Activated naive CD8-positive, alpha-beta T cell treated with anti-CD3 and anti-CD28 coated beads, Interleukin-2, amount 50 U/mL, for 24 hours (primary cell): ENCODE data around the gene PEX10.
A peak's percentile ranks its signal among the peaks of the same experiment; 100 is the strongest.

Source experiments
- ATAC-seq: fragments of 150-1000 bp; cut with Tn5 transposase; one replicate; pipeline ENCODE4 v1.10.0; 2021
- DNase-seq: peaks from one replicate; pipeline ENCODE4 v3.0.0; 2021
- H3K27ac Mint-ChIP-seq: one replicate; pipeline ENCODE4 v1.8.0; 2021; ENCODE audit warnings: mild to moderate bottlenecking, mixed read lengths
- H3K27me3 Mint-ChIP-seq: one replicate; pipeline ENCODE4 v1.8.0; 2021; ENCODE audit warnings: mixed read lengths
- H3K36me3 Mint-ChIP-seq: one replicate; pipeline ENCODE4 v1.8.0; 2021; ENCODE audit warnings: low read depth, mixed read lengths
- H3K4me1 Mint-ChIP-seq: one replicate; pipeline ENCODE4 v1.8.0; 2021; ENCODE audit warnings: mixed read lengths
- H3K4me3 Mint-ChIP-seq: one replicate; pipeline ENCODE4 v1.8.0; 2021; ENCODE audit warnings: mild to moderate bottlenecking, moderate library complexity, mixed read lengths
- H3K9me3 Mint-ChIP-seq: one replicate; pipeline ENCODE4 v1.8.0; 2021; ENCODE audit warnings: mixed read lengths

Gene PEX10

GRCh38 chr1:2376261-2376741 is 36.1 kb downstream of the PEX10 start:
- no peaks in the 10 kb centered on the region for H3K4me1 Mint-ChIP-seq
- H3K27ac Mint-ChIP-seq = no peak overlapping the region
- no peaks in the 10 kb centered on the region for H3K27me3 Mint-ChIP-seq
- no peak overlapping the region for H3K4me3 Mint-ChIP-seq
- H3K9me3 Mint-ChIP-seq = no peaks in the 10 kb centered on the region
- no peak for DNase-seq
- no peak for ATAC-seq
- no peaks in the 10 kb centered on the region for H3K36me3 Mint-ChIP-seq

- DNase-seq (no peak), ATAC-seq (no peak)
- H3K4me3 Mint-ChIP-seq = no peak overlapping the region
- H3K4me1 Mint-ChIP-seq = no peaks in the 10 kb centered on the region
- no peaks in the 10 kb centered on the region for H3K9me3 Mint-ChIP-seq
- no peaks in the 10 kb centered on the region for H3K27me3 Mint-ChIP-seq
- H3K27ac Mint-ChIP-seq = no peak overlapping the region
- H3K36me3 Mint-ChIP-seq = no peaks in the 10 kb centered on the region
These were observed 36.5 kb downstream of the PEX10 start for GRCh38 chr1:2375923-2376260.

- H3K9me3 Mint-ChIP-seq = no peaks in the 10 kb centered on the region
- DNase-seq (no peak), ATAC-seq (no peak)
- no peak overlapping the region for H3K27ac Mint-ChIP-seq
- H3K36me3 Mint-ChIP-seq = no peaks in the 10 kb centered on the region
- no peak overlapping the region for H3K4me3 Mint-ChIP-seq
- H3K4me1 Mint-ChIP-seq = no peaks in the 10 kb centered on the region
- H3K27me3 Mint-ChIP-seq = no peaks in the 10 kb centered on the region
These were observed 37.0 kb downstream of the PEX10 start for GRCh38 chr1:2375246-2375922.

GRCh38 chr1:2374252-2375155 is 37.9 kb downstream of the PEX10 start:
- Mint-ChIP-seq H3K36me3 (no peaks in the 10 kb centered on the region), H3K27ac (no peak overlapping the region), H3K9me3 (no peaks in the 10 kb centered on the region), H3K4me3 (no peak overlapping the region), H3K27me3 (no peaks in the 10 kb centered on the region), H3K4me1 (no peaks in the 10 kb centered on the region)
- no peak for ATAC-seq
- DNase-seq = no peak

- Mint-ChIP-seq H3K4me1 (no peaks in the 10 kb centered on the region), H3K27me3 (no peaks in the 10 kb centered on the region), H3K36me3 (no peaks in the 10 kb centered on the region), H3K4me3 (no peak overlapping the region), H3K9me3 (no peaks in the 10 kb centered on the region), H3K27ac (no peak overlapping the region)
- DNase-seq (no peak), ATAC-seq (no peak)
These were observed 38.7 kb downstream of the PEX10 start for GRCh38 chr1:2373551-2374251.

- Mint-ChIP-seq H3K27ac (no peak overlapping the region), H3K9me3 (no peaks in the 10 kb centered on the region), H3K36me3 (no peaks in the 10 kb centered on the region), H3K4me1 (no peaks in the 10 kb centered on the region), H3K27me3 (no peaks in the 10 kb centered on the region), H3K4me3 (no peak overlapping the region)
- DNase-seq (no peak), ATAC-seq (peak; percentile 18)
These were observed 39.5 kb downstream of the PEX10 start for GRCh38 chr1:2372551-2373490.

- Mint-ChIP-seq H3K9me3 (peaks cover 7% of the 10 kb centered on the region), H3K4me1 (no peaks in the 10 kb centered on the region), H3K27me3 (no peaks in the 10 kb centered on the region), H3K4me3 (no peak overlapping the region), H3K36me3 (no peaks in the 10 kb centered on the region), H3K27ac (no peak overlapping the region)
- no peak for DNase-seq
- ATAC-seq = no peak
These were observed 44.2 kb downstream of the PEX10 start for GRCh38 chr1:2368053-2368744.

- ATAC-seq (no peak), DNase-seq (no peak)
- Mint-ChIP-seq H3K27ac (no peak overlapping the region), H3K4me3 (no peak overlapping the region), H3K27me3 (no peaks in the 10 kb centered on the region), H3K4me1 (no peaks in the 10 kb centered on the region), H3K36me3 (no peaks in the 10 kb centered on the region), H3K9me3 (peaks cover 13% of the 10 kb centered on the region)
These were observed 48.4 kb downstream of the PEX10 start for GRCh38 chr1:2363847-2364513.

- Mint-ChIP-seq H3K4me3 (no peak overlapping the region), H3K27me3 (no peaks in the 10 kb centered on the region), H3K36me3 (no peaks in the 10 kb centered on the region), H3K27ac (no peak overlapping the region), H3K9me3 (peaks cover 13% of the 10 kb centered on the region), H3K4me1 (no peaks in the 10 kb centered on the region)
- DNase-seq (no peak), ATAC-seq (no peak)
These were observed 51.6 kb downstream of the PEX10 start for GRCh38 chr1:2360588-2361364.

- Mint-ChIP-seq H3K4me3 (no peak overlapping the region), H3K4me1 (no peaks in the 10 kb centered on the region), H3K9me3 (peaks cover 11% of the 10 kb centered on the region), H3K27me3 (no peaks in the 10 kb centered on the region), H3K27ac (no peak overlapping the region), H3K36me3 (no peaks in the 10 kb centered on the region)
- ATAC-seq = no peak
- DNase-seq = no peak
These were observed 53.4 kb downstream of the PEX10 start for GRCh38 chr1:2358651-2359640.

- ATAC-seq = no peak
- Mint-ChIP-seq H3K27ac (no peak overlapping the region), H3K4me3 (no peak overlapping the region), H3K27me3 (no peaks in the 10 kb centered on the region), H3K36me3 (no peaks in the 10 kb centered on the region), H3K4me1 (no peaks in the 10 kb centered on the region), H3K9me3 (peaks cover 5% of the 10 kb centered on the region)
- DNase-seq = no peak
These were observed 54.3 kb downstream of the PEX10 start for GRCh38 chr1:2358072-2358471.
